ENCODE results near the gene HDHD3. TPM values are rescaled to one million over a fixed set of nuclear protein-coding genes. Genes with fewer than 3 reads are reported as not detected.

The HDHD3 gene
- total and polyA plus RNA-seq, 12 donors, result 10.9 to 42.5 (median 18.7) TPM

GRCh38 chr9:113359385-113359784 lies 17.4 kb downstream of the HDHD3 start:
- Histone ChIP-seq H3K9me3 (no peaks in the 10 kb centered on the region), H3K27ac (no peak overlapping the region), H3K4me3 (no peak overlapping the region), H3K27me3 (no peaks in the 10 kb centered on the region), H3K4me1 (peaks cover 0 to 5% (median 0%) of the 10 kb centered on the region in 9 donors), H3K36me3 (no peaks in the 10 kb centered on the region)
- TF ChIP-seq CTCF (IDR thresholded peaks at IDR 0.05), result no peak
- ATAC-seq (peak in 6 of 8 donors; percentile 37 to 73 (median 60)), DNase-seq (no peak)
- 72 to 86% methylated on average over 1 of the region's 1 CpG for WGBS, 2 donors
- intact Hi-C loops (cut with DNase I), result loop anchor here in 2 of 10 donors (5.0 to 10.0 kb wide), 2 partner anchors 38 to 65 kb away; no protein-coding TSS in a partner anchor

- peaks cover 0 to 15% (median 9%) of the 10 kb centered on the region in 7 donors for H3K27me3 ChIP-seq
- 63 to 68% methylated on average over 7 of the region's 7 CpGs for WGBS, 2 donors
- ATAC-seq (no peak), DNase-seq (no peak)
- TF ChIP-seq CTCF (IDR thresholded peaks at IDR 0.05), result no peak
- no peaks in the 10 kb centered on the region for H3K36me3 ChIP-seq
- intact Hi-C loops (cut with DNase I), result loop anchor here in 2 of 10 donors (5.0 to 10.0 kb wide), 2 partner anchors 41 to 62 kb away; no protein-coding TSS in a partner anchor
- H3K27ac ChIP-seq, result no peak overlapping the region
- no peaks in the 10 kb centered on the region for H3K9me3 ChIP-seq
- H3K4me1 ChIP-seq, result peaks cover 0 to 5% (median 0%) of the 10 kb centered on the region in 9 donors
- no peak overlapping the region for H3K4me3 ChIP-seq
Measured at GRCh38 chr9:113356686-113357292, 20.0 kb downstream of the HDHD3 start.

GRCh38 chr9:113355040-113355596 lies 21.7 kb downstream of the HDHD3 start:
- Histone ChIP-seq H3K4me1 (peaks cover 0 to 13% (median 0%) of the 10 kb centered on the region in 9 donors), H3K4me3 (no peak overlapping the region), H3K27ac (no peak overlapping the region), H3K9me3 (no peaks in the 10 kb centered on the region), H3K27me3 (peaks cover 0 to 28% (median 23%) of the 10 kb centered on the region in 7 donors), H3K36me3 (no peaks in the 10 kb centered on the region)
- 90 to 92% methylated on average over 4 of the region's 4 CpGs for WGBS, 2 donors
- ATAC-seq, result no peak
- intact Hi-C loops (cut with DNase I), result loop anchor here in 2 of 10 donors (5.0 to 10.0 kb wide), 2 partner anchors 42 to 60 kb away; no protein-coding TSS in a partner anchor
- TF ChIP-seq CTCF (IDR thresholded peaks at IDR 0.05), result peak in 1 of 9 donors; percentile 6
- DNase-seq, result no peak

- Histone ChIP-seq H3K27ac (no peak overlapping the region), H3K27me3 (peaks cover 0 to 34% (median 28%) of the 10 kb centered on the region in 7 donors), H3K36me3 (no peaks in the 10 kb centered on the region), H3K9me3 (no peaks in the 10 kb centered on the region), H3K4me1 (peaks cover 0 to 18% (median 5%) of the 10 kb centered on the region in 9 donors), H3K4me3 (no peak overlapping the region)
- ATAC-seq (no peak), DNase-seq (no peak)
- intact Hi-C loops (cut with DNase I), result loop anchor here in 1 of 10 donors (10.0 kb wide), 1 partner anchor 58 kb away; no protein-coding TSS in a partner anchor
- 71 to 76% methylated on average over 1 of the region's 1 CpG for WGBS, 2 donors
- no peak for TF ChIP-seq CTCF (IDR thresholded peaks at IDR 0.05)
Measured at GRCh38 chr9:113352411-113352810, 24.4 kb downstream of the HDHD3 start.

All from heart right ventricle (tissue), 16 donors.